Mesenchymal stem cell (in vitro differentiated cells and primary cell): ENCODE measurements around the gene CATSPERE. TPM values are rescaled to one million over a fixed set of nuclear protein-coding genes. Genes with fewer than 3 reads are reported as not detected.

Experiments
- DNase-seq: peaks from one replicate; pipeline ENCODE4 v3.0.0-alpha.2; 2013
- H2AFZ ChIP-seq: one replicate; pipeline ENCODE4 v1.6.1; 2013; ENCODE audit warnings: low read depth, mild to moderate bottlenecking, control low read depth, inconsistent platforms, low read length, moderate library complexity
- H2AK5ac ChIP-seq: 2 replicates; pipeline ENCODE4 v1.6.1; 2013; ENCODE audit warnings: low read length, moderate library complexity, mild to moderate bottlenecking, inconsistent platforms; ENCODE audit not compliant: severe bottlenecking
- H2BK120ac ChIP-seq: one replicate; pipeline ENCODE4 v1.6.1; 2013; ENCODE audit warnings: low read depth, mild to moderate bottlenecking, inconsistent platforms, low read length, moderate library complexity
- H2BK12ac ChIP-seq, 2 experiments: one replicate each; pipeline ENCODE4 v1.6.1; 2013; ENCODE audit warnings: inconsistent platforms in 2 of 2, low read length in 2 of 2, mild to moderate bottlenecking in 2 of 2, moderate library complexity in 2 of 2, control low read depth in 1 of 2
- H2BK15ac ChIP-seq: one replicate; pipeline ENCODE4 v1.6.1; 2013; ENCODE audit warnings: mild to moderate bottlenecking, low read depth, inconsistent platforms; ENCODE audit not compliant: poor library complexity, severe bottlenecking
- H2BK5ac ChIP-seq: 2 replicates; pipeline ENCODE4 v1.6.1; 2013; ENCODE audit warnings: low read depth, mild to moderate bottlenecking, low read length, control low read depth, inconsistent platforms; ENCODE audit not compliant: poor library complexity, severe bottlenecking
- H3K14ac ChIP-seq, 2 experiments: one replicate each; pipeline ENCODE4 v1.6.1; 2013; ENCODE audit warnings: inconsistent platforms in 2 of 2, low read length in 2 of 2, control low read depth in 1 of 2, mild to moderate bottlenecking in 1 of 2, moderate library complexity in 1 of 2
- H3K18ac ChIP-seq, 2 experiments: one replicate each; pipeline ENCODE4 v1.6.1; 2013; ENCODE audit warnings: inconsistent platforms in 2 of 2, low read length in 2 of 2, control low read depth in 1 of 2, low read depth in 1 of 2, mild to moderate bottlenecking in 1 of 2
- H3K23ac ChIP-seq, 2 experiments: one replicate each; pipeline ENCODE4 v1.6.1; 2013; ENCODE audit warnings: inconsistent platforms in 2 of 2, low read length in 2 of 2, mild to moderate bottlenecking in 2 of 2, moderate library complexity in 2 of 2, control low read depth in 1 of 2
- H3K27ac ChIP-seq: 2 replicates; pipeline ENCODE4 v1.5.1; 2013; ENCODE audit warnings: mild to moderate bottlenecking, moderate library complexity, low read length, control low read depth, inconsistent platforms; ENCODE audit not compliant: poor library complexity, severe bottlenecking
- H3K27me3 ChIP-seq, 2 experiments: 2 replicates each; pipeline versions ENCODE4 v1.6.1 to v1.7.0; 2013; ENCODE audit warnings: low read length in 2 of 2, mild to moderate bottlenecking in 2 of 2, moderate library complexity in 2 of 2, control low read depth in 1 of 2, inconsistent platforms in 1 of 2; ENCODE audit not compliant: control insufficient read depth in 1 of 2, insufficient read depth in 1 of 2
- H3K36me3 ChIP-seq, 2 experiments: 2 replicates each; pipeline versions ENCODE4 v1.6.1 to v1.7.0; 2013; ENCODE audit warnings: low read length in 2 of 2, control low read depth in 1 of 2, inconsistent platforms in 1 of 2, low read depth in 1 of 2, mild to moderate bottlenecking in 1 of 2; ENCODE audit not compliant: insufficient read depth in 2 of 2, control insufficient read depth in 1 of 2
- H3K4ac ChIP-seq, 2 experiments: one replicate each; pipeline ENCODE4 v1.6.1; 2013; ENCODE audit warnings: inconsistent platforms in 2 of 2, low read length in 2 of 2, mild to moderate bottlenecking in 2 of 2, moderate library complexity in 2 of 2, control low read depth in 1 of 2, low read depth in 1 of 2
- H3K4me1 ChIP-seq: 2 replicates; pipeline ENCODE4 v1.6.1; 2013; ENCODE audit warnings: low read depth, low read length, control low read depth; ENCODE audit not compliant: control insufficient read depth, insufficient read depth
- H3K4me2 ChIP-seq: 2 replicates; pipeline ENCODE4 v1.6.1; 2013; ENCODE audit warnings: low read length, mild to moderate bottlenecking, inconsistent platforms; ENCODE audit not compliant: poor library complexity, severe bottlenecking
- H3K4me3 ChIP-seq, 2 experiments: 2 replicates each; pipeline versions ENCODE4 v1.5.1 to v1.7.0; 2013; ENCODE audit warnings: low read length in 2 of 2, mild to moderate bottlenecking in 2 of 2, control low read depth in 1 of 2, low read depth in 1 of 2; ENCODE audit not compliant: insufficient read depth in 1 of 2
- H3K79me1 ChIP-seq: replicated peaks from 2 replicates; pipeline ENCODE4 v1.6.1; 2013; ENCODE audit warnings: mild to moderate bottlenecking, control low read depth, low read length, inconsistent platforms; ENCODE audit not compliant: poor library complexity, severe bottlenecking
- H3K9ac ChIP-seq: 2 replicates; pipeline ENCODE4 v1.7.0; 2013; ENCODE audit warnings: mild to moderate bottlenecking, low read length, moderate library complexity
- H3K9me3 ChIP-seq: 2 replicates; pipeline ENCODE4 v1.7.0; 2013; ENCODE audit warnings: mild to moderate bottlenecking, low read length; ENCODE audit not compliant: control insufficient read depth
- H4K8ac ChIP-seq: one replicate; pipeline ENCODE4 v1.6.1; 2013; ENCODE audit warnings: inconsistent platforms, mild to moderate bottlenecking, low read length, moderate library complexity
- H4K91ac ChIP-seq: one replicate; pipeline ENCODE4 v1.6.1; 2013; ENCODE audit warnings: mild to moderate bottlenecking, low read length, inconsistent platforms
- WGBS: methylation state at CpG from one replicate; pipeline ENCODE4 v1.1.7; 2013; ENCODE audit warnings: mixed read lengths; 5-methylcytosine and 5-hydroxymethylcytosine counted together
- polyA plus RNA-seq, 2 experiments: library from polyadenylated mRNA; stranded (reverse); fragments of 200-250 nt; gene quantifications; one replicate each; pipeline ENCODE4 v1.2.3, GENCODE V29; 2013

The CATSPERE gene
- 0.14 TPM for polyA plus RNA-seq (2013, experiment 1 of 2)
- 0.14 TPM for polyA plus RNA-seq (2013, experiment 2 of 2)

- Histone ChIP-seq H3K14ac (peak within 1 kb of the TSS in 1 of 2 experiments; percentile 83), H2AFZ (peak within 1 kb of the TSS; percentile 98), H3K79me1 (no peaks in the 10 kb centered on the region), H3K27me3 (no peaks in the 10 kb centered on the region), H3K9ac (peak within 1 kb of the TSS; percentile 94), H3K9me3 (no peaks in the 10 kb centered on the region), H2BK120ac (peak within 1 kb of the TSS; percentile 34), H3K18ac (peak within 1 kb of the TSS; percentile 46 to 89), H3K4me1 (peaks cover 5% of the 10 kb centered on the region), H2BK15ac (peak within 1 kb of the TSS; percentile 67), H3K4ac (peak within 1 kb of the TSS; percentile 9 to 81), H3K36me3 (peaks cover 7 to 8% of the 10 kb centered on the region in 2 experiments), H3K4me2 (peak within 1 kb of the TSS; percentile 55), H3K23ac (no peak within 1 kb of the TSS), H3K27ac (peak within 1 kb of the TSS; percentile 8), H2BK5ac (no peak within 1 kb of the TSS), H2BK12ac (no peak within 1 kb of the TSS), H3K4me3 (peak within 1 kb of the TSS; percentile 53 to 91), H4K91ac (peak within 1 kb of the TSS; percentile 91), H4K8ac (peak within 1 kb of the TSS; percentile 95), H2AK5ac (no peak within 1 kb of the TSS)
- peak; percentile 80 for DNase-seq
- 39% methylated on average over 60 of the region's 61 CpGs for WGBS
Observed at GRCh38 chr1:244461245-244462071, at the start of gene CATSPERE. CATSPERE (plus strand) TSS chr1:244461273; CDS start chr1:244461430, 157 bp downstream.

GRCh38 chr1:244412176-244412575 lies 48.9 kb upstream of the CATSPERE start:
- Histone ChIP-seq H3K4me2 (no peak overlapping the region), H3K18ac (no peak overlapping the region), H3K14ac (no peak overlapping the region), H3K27me3 (no peaks in the 10 kb centered on the region), H3K9ac (no peak overlapping the region), H3K79me1 (peaks cover 20% of the 10 kb centered on the region), H2BK15ac (no peak overlapping the region), H3K23ac (no peak overlapping the region), H2BK5ac (no peak overlapping the region), H3K36me3 (peaks cover 29 to 96% of the 10 kb centered on the region in 2 experiments), H3K4me3 (no peak overlapping the region), H3K27ac (no peak overlapping the region), H3K9me3 (no peaks in the 10 kb centered on the region), H4K8ac (no peak overlapping the region), H4K91ac (no peak overlapping the region), H3K4me1 (no peaks in the 10 kb centered on the region), H3K4ac (no peak overlapping the region), H2AFZ (no peak overlapping the region), H2BK120ac (no peak overlapping the region), H2BK12ac (no peak overlapping the region), H2AK5ac (no peak overlapping the region)
- no peak for DNase-seq
- 100% methylated on average over 5 of the region's 5 CpGs for WGBS

DNA sequence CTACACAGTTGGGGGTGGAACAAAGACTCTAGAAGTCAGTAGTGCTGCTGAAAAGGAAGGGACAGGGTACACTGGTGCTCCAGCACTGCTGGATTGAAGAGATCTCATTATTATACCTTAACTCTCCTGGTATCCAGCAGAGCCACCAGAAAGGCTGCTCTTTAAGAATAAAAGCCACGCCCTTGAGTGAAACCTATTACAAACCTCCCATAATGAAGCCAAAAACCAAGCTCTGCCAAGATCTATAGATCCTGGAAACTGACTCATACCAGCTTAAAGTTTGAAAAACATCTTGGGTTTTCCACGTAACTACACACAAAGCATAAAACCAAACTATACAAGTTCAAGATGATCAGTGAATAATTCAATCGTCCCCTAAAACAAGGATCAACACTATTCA lies 47.3 kb upstream of the CATSPERE start:
- peaks cover 33 to 95% of the 10 kb centered on the region in 2 experiments for H3K36me3 ChIP-seq
- no peak overlapping the region for H2AFZ ChIP-seq
- H3K79me1 ChIP-seq: peaks cover 20% of the 10 kb centered on the region
- H3K27me3 ChIP-seq: no peaks in the 10 kb centered on the region
- no peak overlapping the region for H3K4ac ChIP-seq
- no peak overlapping the region for H3K18ac ChIP-seq
- H3K9me3 ChIP-seq: no peaks in the 10 kb centered on the region
- H2BK5ac ChIP-seq: no peak overlapping the region
- no peak overlapping the region for H2AK5ac ChIP-seq
- peak overlapping the region in 1 of 2 experiments; percentile 60 for H2BK12ac ChIP-seq
- no peak overlapping the region for H3K23ac ChIP-seq
- no peak overlapping the region for H3K14ac ChIP-seq
- H3K27ac ChIP-seq: no peak overlapping the region
- H4K91ac ChIP-seq: no peak overlapping the region
- WGBS: over 99% methylated on average over 3 of the region's 3 CpGs
- H4K8ac ChIP-seq: no peak overlapping the region
- peak overlapping the region; percentile 62 for H3K9ac ChIP-seq
- no peak overlapping the region for H3K4me2 ChIP-seq
- no peaks in the 10 kb centered on the region for H3K4me1 ChIP-seq
- H3K4me3 ChIP-seq: no peak overlapping the region
- no peak overlapping the region for H2BK15ac ChIP-seq
- DNase-seq: no peak
- H2BK120ac ChIP-seq: no peak overlapping the region

DNA sequence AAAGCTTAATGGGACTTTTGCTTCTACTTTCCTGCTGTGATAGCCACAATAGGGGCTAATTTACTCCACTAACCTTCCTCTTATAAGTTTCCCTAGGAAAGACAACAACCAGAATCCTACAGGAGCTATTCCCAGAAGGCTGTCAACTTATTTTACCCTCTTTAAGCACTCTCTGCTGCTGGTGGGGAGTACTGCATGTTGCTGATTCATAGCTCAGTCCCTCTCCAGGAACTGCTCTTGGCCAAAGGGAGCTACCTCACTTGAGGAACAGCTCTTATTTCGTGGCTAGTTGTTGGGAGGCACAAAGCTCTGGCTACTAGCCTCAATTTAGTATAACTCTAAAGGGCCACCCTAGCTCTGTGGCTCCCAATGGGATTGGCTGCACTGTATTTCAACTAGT lies 46.5 kb upstream of the CATSPERE start:
- H3K18ac ChIP-seq: no peak overlapping the region
- H3K4me3 ChIP-seq: no peak overlapping the region
- no peak overlapping the region for H2BK15ac ChIP-seq
- H2BK12ac ChIP-seq: no peak overlapping the region
- no peak overlapping the region for H4K91ac ChIP-seq
- WGBS: 86% methylated on average over 1 of the region's 1 CpG
- H3K4me1 ChIP-seq: no peaks in the 10 kb centered on the region
- H3K27me3 ChIP-seq: no peaks in the 10 kb centered on the region
- peak; percentile 51 for DNase-seq
- no peak overlapping the region for H4K8ac ChIP-seq
- H3K36me3 ChIP-seq: peaks cover 33 to 97% of the 10 kb centered on the region in 2 experiments
- no peak overlapping the region for H3K4me2 ChIP-seq
- no peak overlapping the region for H2AK5ac ChIP-seq
- no peak overlapping the region for H3K27ac ChIP-seq
- H3K9ac ChIP-seq: peak overlapping the region; percentile 62
- no peaks in the 10 kb centered on the region for H3K9me3 ChIP-seq
- H3K14ac ChIP-seq: no peak overlapping the region
- H2BK120ac ChIP-seq: no peak overlapping the region
- H2BK5ac ChIP-seq: no peak overlapping the region
- H2AFZ ChIP-seq: no peak overlapping the region
- H3K23ac ChIP-seq: no peak overlapping the region
- H3K79me1 ChIP-seq: peaks cover 20% of the 10 kb centered on the region
- no peak overlapping the region for H3K4ac ChIP-seq
